T-helper 2 cell treated with Interferon-gamma antibody and Interleukin-4, amounts not matched to agents 5 μg/mL and 100 μg/mL, for 36 hours (primary cell): ENCODE data around the gene RELN.

ENCODE experiments used
- DNase-seq: peaks from one replicate; pipeline ENCODE4 v3.0.0; 2021; ENCODE audit warnings: low spot score
- H3K27ac Mint-ChIP-seq: one replicate; pipeline ENCODE4 v1.8.0; 2021; ENCODE audit warnings: mild to moderate bottlenecking, mixed read lengths
- H3K27me3 Mint-ChIP-seq: one replicate; pipeline ENCODE4 v1.8.0; 2021; ENCODE audit warnings: low read depth, mixed read lengths
- H3K36me3 Mint-ChIP-seq: one replicate; pipeline ENCODE4 v1.8.0; 2021; ENCODE audit warnings: low read depth, mixed read lengths
- H3K4me1 Mint-ChIP-seq: one replicate; pipeline ENCODE4 v1.8.0; 2021; ENCODE audit warnings: low read depth, mixed read lengths
- H3K4me3 Mint-ChIP-seq: one replicate; pipeline ENCODE4 v1.8.0; 2022; ENCODE audit warnings: mild to moderate bottlenecking, moderate library complexity, mixed read lengths
- H3K9me3 Mint-ChIP-seq: one replicate; pipeline ENCODE4 v1.8.0; 2021; ENCODE audit warnings: mixed read lengths

RELN gene

DNA sequence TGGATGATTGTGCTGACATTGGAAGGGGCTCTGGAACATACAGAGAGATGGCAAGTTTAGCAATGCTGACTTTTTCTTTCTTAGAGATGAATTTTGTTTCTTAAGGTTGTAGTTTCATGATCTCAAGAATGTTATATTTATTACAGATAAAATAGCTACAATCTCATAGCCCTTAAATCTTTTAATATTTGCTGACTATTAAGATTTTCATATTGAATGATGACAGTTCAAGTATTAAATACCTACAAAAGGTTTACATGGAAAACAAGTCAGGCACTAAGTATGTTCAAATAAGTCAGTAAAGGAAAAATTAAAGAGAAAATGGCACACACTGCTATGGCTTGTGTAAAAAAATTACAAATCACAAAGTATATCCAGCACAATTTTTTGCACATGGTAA lies 291.4 kb downstream of the RELN start:
- Mint-ChIP-seq H3K4me1 (no peaks in the 10 kb centered on the region), H3K36me3 (no peaks in the 10 kb centered on the region)

DNA sequence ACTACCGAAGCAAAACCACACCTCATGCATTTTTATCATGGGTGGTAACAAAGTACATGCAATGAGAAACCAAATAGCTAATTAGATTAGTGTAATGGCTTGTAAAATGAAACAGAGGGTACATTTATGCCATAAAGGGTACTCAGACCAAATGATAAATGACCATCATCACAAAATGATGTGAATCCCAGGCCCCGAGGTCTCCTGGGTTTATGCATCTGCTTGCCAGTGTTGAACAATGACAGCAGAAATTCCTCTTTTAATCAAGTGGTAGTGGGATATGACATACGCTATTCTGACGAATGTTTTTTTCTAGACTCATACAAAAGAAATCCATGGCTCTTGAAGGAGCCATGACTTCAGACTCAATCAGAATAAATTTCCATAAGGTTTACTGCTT lies 293.9 kb downstream of the RELN start:
- Mint-ChIP-seq H3K27me3 (no peaks in the 10 kb centered on the region), H3K4me3 (no peak overlapping the region), H3K27ac (no peak overlapping the region), H3K4me1 (no peaks in the 10 kb centered on the region), H3K36me3 (no peaks in the 10 kb centered on the region), H3K9me3 (no peaks in the 10 kb centered on the region)
- DNase-seq: no peak

More for the DNA sequence above, 291.4 kb downstream of the RELN start:
- H3K4me3 Mint-ChIP-seq: no peak overlapping the region
- no peaks in the 10 kb centered on the region for H3K9me3 Mint-ChIP-seq
- no peak overlapping the region for H3K27ac Mint-ChIP-seq
- DNase-seq: no peak
- no peaks in the 10 kb centered on the region for H3K27me3 Mint-ChIP-seq

DNA sequence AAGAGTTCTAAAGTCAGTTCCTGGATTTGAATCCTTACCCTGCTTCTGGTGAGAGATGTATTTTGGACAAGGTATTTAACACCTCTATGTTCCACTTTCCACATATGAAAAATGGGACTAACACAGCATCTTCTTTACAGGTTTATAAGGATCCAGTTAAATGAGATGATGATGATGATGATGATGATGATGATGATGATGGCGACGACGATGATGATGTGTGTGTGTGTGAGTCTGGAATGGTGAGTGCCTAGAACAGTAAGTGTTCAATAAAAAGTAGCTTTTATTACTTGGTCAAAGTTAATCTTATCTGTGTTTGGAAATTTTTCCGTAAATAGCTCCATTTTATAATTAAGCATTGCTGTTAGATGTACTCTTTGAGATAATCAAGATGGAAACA lies 295.2 kb downstream of the RELN start:
- no peak overlapping the region for H3K27ac Mint-ChIP-seq
- no peaks in the 10 kb centered on the region for H3K9me3 Mint-ChIP-seq
- H3K36me3 Mint-ChIP-seq: no peaks in the 10 kb centered on the region
- no peaks in the 10 kb centered on the region for H3K4me1 Mint-ChIP-seq
- H3K27me3 Mint-ChIP-seq: no peaks in the 10 kb centered on the region
- DNase-seq: no peak
- no peak overlapping the region for H3K4me3 Mint-ChIP-seq

DNA sequence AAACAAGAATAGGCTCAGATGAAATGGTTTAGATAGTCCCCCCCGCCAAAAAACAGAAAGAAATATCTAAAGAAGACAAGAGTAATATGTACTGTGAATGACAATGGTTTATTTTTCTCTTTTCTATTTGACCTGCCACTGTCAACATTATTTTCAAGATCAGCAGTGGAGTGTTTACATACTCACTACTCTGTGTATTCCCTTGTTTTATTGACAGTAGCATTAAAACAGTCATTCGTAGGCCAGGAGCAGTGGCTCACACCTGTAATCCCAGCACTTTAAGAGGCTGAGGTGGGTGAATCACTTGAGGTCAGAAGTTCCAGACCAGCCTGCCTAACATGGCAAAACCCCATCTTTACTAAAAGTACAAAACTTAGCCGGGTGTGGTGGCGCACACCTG lies 298.2 kb downstream of the RELN start:
- DNase-seq: no peak
- no peak overlapping the region for H3K27ac Mint-ChIP-seq
- no peaks in the 10 kb centered on the region for H3K36me3 Mint-ChIP-seq
- no peak overlapping the region for H3K4me3 Mint-ChIP-seq
- no peaks in the 10 kb centered on the region for H3K4me1 Mint-ChIP-seq
- no peaks in the 10 kb centered on the region for H3K27me3 Mint-ChIP-seq
- H3K9me3 Mint-ChIP-seq: no peaks in the 10 kb centered on the region

DNA sequence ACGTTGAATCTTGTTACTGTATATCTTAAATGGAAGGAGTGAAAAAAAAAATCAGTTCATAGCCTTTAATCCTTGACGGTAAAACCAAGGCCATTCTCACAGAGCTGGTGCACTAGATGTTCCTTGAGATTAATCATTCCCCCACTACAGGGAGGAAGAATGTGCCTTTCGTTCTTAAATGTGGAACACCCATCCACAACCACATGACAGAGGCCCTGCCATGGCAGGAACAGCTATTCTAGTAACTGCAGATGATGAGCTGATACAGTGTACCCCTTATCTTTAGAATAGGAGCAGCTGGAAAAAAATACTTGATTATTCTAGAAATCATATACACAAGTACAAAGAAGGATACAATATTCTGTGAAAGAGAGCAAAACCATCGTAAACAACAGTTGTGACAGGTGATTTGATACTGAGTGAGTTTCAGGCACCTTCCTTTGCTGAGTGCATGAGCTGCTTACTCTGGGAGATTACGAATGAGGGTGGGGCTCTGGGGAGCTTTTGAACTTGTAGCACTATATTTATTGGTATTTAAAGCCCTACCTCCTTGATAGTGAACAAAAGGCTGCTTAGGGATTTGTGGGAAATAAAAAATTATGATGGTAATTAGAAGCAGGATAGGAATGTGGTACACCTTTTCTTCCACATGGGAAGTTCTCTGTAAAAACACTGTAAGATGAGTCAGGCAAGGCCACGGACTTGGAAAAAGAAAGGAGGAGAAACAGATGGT lies 299.1 kb downstream of the RELN start:
- H3K4me3 Mint-ChIP-seq: no peak overlapping the region
- H3K36me3 Mint-ChIP-seq: no peaks in the 10 kb centered on the region
- H3K27ac Mint-ChIP-seq: no peak overlapping the region
- no peaks in the 10 kb centered on the region for H3K4me1 Mint-ChIP-seq
- H3K9me3 Mint-ChIP-seq: no peaks in the 10 kb centered on the region
- no peak for DNase-seq
- H3K27me3 Mint-ChIP-seq: no peaks in the 10 kb centered on the region

DNA sequence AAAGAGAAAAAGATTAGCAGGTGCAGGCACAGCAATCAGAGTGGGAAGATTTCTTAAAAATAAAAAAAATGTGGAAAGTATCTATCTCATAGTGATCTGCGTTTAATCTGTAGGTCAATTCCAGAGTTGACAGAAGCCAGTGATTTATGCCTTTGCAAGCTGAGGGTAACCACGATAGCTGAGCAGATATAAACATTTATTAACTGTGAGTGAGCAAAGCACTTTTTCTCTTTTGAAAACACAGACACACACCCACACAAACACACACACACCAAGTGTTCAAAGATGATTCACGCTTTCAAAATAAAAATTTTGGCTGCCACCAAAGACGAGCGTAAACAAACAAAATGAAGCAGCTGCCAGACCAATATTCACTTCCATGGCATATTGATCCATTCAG lies 300.2 kb downstream of the RELN start:
- Mint-ChIP-seq H3K9me3 (no peaks in the 10 kb centered on the region), H3K4me1 (no peaks in the 10 kb centered on the region), H3K27ac (no peak overlapping the region), H3K36me3 (no peaks in the 10 kb centered on the region), H3K27me3 (no peaks in the 10 kb centered on the region), H3K4me3 (no peak overlapping the region)
- DNase-seq: no peak

DNA sequence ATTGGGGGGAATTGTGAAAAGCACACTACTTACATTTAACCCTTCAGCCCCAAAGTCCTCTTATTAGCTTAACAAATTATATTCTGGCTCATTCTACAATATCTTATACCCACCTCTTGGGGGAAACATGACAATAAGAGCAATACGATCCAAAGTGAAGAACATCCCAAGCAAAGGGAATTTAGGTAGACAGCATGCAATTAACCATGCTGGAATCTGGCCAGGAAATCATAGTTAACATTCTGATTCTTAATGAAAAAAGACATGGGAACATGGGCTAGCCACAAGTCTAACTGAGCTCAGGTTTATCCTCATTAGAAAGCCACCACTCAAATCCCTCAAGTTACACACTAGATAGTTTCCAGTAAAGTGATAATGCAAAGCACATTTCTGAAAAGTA lies 301.5 kb downstream of the RELN start:
- Mint-ChIP-seq H3K4me3 (no peak overlapping the region), H3K4me1 (no peaks in the 10 kb centered on the region), H3K9me3 (no peaks in the 10 kb centered on the region), H3K27me3 (no peaks in the 10 kb centered on the region), H3K36me3 (no peaks in the 10 kb centered on the region), H3K27ac (no peak overlapping the region)
- no peak for DNase-seq

DNA sequence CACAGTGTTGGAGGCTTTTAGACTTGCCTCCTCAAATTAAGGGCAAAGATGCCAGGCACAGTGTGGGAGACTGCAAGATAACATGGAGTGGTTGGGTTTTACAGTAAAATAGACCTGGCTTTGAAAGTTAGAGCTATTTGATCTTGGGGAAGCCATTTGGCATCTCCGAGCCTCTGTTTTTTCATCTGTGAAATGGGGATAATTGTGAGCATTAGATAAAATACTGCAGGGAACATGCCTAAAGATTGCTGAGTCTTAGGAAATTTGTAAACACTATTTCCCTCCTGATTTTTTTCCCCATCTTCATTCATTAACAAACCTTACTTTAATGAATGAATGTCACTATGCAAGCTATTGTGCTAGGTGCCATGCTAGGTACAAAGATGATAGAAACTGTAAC lies 302.2 kb downstream of the RELN start:
- Mint-ChIP-seq H3K27me3 (no peaks in the 10 kb centered on the region), H3K9me3 (no peaks in the 10 kb centered on the region), H3K4me3 (no peak overlapping the region), H3K4me1 (no peaks in the 10 kb centered on the region), H3K36me3 (no peaks in the 10 kb centered on the region), H3K27ac (no peak overlapping the region)
- DNase-seq: no peak

DNA sequence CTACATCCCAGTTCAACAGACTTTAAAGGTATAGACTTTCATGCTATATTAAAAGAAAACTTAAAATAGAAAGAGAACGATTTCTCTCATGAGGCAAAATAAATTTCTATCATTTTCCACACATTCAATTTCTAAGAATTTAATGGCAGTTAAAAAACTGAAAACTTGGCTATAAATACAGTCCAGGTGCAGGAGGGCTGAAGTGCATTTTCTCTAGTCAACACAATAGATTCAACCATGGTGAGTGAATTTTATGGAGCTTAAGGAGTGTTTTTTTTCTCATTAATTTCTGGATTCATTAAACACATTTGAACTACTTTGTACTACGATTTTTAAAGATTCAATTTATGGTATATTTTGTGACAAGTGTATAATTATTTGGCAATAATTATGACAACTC lies 302.7 kb downstream of the RELN start:
- DNase-seq: no peak
- Mint-ChIP-seq H3K9me3 (no peaks in the 10 kb centered on the region), H3K4me1 (no peaks in the 10 kb centered on the region), H3K36me3 (no peaks in the 10 kb centered on the region), H3K27me3 (no peaks in the 10 kb centered on the region), H3K27ac (no peak overlapping the region), H3K4me3 (no peak overlapping the region)

DNA sequence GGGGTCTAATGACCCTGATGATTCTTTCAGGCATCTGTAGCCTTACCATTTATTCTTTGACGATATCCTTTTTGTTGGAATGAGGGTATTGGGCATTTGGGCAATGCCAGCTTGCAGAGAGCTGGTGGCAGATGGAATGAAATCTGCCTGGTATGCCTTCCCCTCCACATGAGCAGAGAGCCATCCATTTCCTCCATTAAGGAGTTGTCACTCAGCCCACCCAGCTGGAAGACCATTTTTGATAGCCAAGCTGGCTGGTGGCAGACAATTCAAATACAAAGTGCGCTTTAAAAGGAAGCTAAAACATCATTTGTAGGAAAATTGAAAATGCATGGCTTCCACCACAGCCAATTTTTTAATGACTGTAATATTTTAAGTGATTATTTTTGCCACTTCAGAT lies 303.4 kb downstream of the RELN start:
- no peak overlapping the region for H3K4me3 Mint-ChIP-seq
- H3K9me3 Mint-ChIP-seq: no peaks in the 10 kb centered on the region
- no peak for DNase-seq
- no peak overlapping the region for H3K27ac Mint-ChIP-seq
- no peaks in the 10 kb centered on the region for H3K36me3 Mint-ChIP-seq
- H3K4me1 Mint-ChIP-seq: no peaks in the 10 kb centered on the region
- peaks cover 2% of the 10 kb centered on the region for H3K27me3 Mint-ChIP-seq

DNA sequence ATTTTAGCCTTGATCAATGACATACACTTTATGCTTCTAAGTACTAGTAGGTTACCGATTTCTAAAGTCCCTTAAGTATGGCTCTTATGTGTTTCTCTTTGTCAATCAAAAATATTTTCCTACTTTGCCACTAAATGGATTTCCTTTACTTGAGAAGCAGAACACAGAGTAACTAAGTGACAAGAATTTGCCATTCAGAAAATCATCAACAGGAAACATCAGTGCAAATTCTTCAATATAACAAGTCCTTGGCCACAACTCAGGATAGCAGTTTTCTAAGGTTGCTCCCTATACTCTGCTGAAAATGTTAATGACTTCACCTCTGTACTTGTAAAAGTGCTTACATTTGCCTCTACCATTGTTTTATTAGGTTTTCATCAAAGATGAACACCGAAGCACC lies 303.8 kb downstream of the RELN start:
- no peak overlapping the region for H3K4me3 Mint-ChIP-seq
- H3K27ac Mint-ChIP-seq: no peak overlapping the region
- H3K4me1 Mint-ChIP-seq: no peaks in the 10 kb centered on the region
- H3K27me3 Mint-ChIP-seq: peaks cover 2% of the 10 kb centered on the region
- H3K9me3 Mint-ChIP-seq: no peaks in the 10 kb centered on the region
- H3K36me3 Mint-ChIP-seq: no peaks in the 10 kb centered on the region
- no peak for DNase-seq

DNA sequence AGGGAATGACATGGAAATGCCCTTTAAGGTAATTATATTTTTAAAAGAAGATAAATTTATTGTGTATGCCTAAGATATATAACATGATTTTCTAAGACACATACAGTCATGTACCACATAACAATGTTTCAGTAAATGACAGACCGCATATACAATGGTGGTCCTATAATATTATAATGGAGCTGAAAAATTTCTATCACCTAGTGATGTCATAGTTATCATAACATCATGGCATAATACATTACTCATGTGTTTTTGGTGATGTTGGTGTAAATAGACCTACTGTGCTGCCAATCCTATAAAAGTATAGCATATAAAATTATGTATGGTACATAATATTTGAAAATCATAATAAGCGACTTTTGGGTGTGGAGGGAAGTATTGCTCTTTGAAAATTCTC lies 306.1 kb downstream of the RELN start:
- H3K9me3 Mint-ChIP-seq: no peaks in the 10 kb centered on the region
- DNase-seq: no peak
- no peaks in the 10 kb centered on the region for H3K36me3 Mint-ChIP-seq
- H3K4me1 Mint-ChIP-seq: no peaks in the 10 kb centered on the region
- no peak overlapping the region for H3K27ac Mint-ChIP-seq
- peaks cover 2% of the 10 kb centered on the region for H3K27me3 Mint-ChIP-seq
- H3K4me3 Mint-ChIP-seq: no peak overlapping the region

DNA sequence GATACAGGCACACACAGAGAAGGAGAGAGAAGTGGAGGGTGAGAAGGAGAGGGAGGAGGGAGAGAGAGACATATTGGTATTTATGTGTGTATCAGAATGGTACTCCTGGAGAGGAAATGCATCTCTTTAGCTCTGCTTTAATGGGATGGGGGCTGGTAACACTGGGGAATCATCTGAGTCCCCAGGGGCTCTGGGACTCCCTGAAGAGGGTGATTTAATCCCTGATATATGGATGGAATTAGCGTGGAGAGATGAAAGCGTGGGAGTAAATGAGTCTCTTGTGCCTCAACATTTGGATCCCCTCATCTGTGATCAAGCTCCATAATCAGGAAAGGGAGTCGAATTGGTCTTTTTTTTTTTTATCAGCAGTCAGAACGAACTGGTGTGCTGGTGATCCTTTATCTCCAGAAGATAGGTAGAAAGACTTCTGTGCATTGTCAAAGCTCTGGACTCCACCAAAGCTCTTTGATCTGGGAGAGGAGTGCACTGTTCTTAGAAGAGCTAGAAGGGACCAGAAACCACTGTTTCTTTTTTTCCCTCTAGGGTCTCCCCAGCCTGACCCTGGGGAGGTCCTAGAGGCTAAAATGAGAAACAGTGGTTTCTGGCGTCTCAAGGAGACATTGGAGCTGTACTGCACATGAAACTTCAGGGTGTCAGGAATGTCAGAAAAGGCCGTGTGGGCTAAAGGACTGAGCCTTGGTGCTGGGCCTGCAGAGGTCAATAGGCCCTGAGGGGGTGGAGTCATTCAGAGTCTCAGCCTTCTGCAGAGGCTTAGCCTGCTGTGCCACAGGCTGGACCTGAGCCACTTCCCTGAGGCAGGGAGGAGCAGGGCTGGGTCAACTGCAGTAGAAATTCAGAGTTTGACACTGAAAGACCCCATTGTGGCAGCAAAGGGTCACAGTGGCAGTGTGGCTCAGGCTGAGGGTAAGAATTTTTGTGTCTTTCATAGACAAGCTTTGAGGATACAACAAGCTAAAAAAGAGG lies 309.0 kb downstream of the RELN start:
- Mint-ChIP-seq H3K4me1 (no peaks in the 10 kb centered on the region), H3K4me3 (no peak overlapping the region), H3K27ac (no peak overlapping the region), H3K27me3 (peaks cover 2% of the 10 kb centered on the region), H3K36me3 (no peaks in the 10 kb centered on the region), H3K9me3 (peaks cover 6% of the 10 kb centered on the region)
- no peak for DNase-seq
